Prostate gland (tissue), 2 donors: Measurements from ENCODE around the gene PDXP.

Experiments
- CTCF ChIP-seq, 4 experiments: fragments of 200-600 bp in 2 of 4; fragments of 450-650 bp in 2 of 4; sonication (generic) in 2 of 4; IDR thresholded peaks; 1 replicate in 3 of 4; 2 replicates in 1 of 4; pipeline ENCODE4 v1.5.1; 2016 to 2019; ENCODE audit warnings: antibody characterized with exemption in 4 of 4, mild to moderate bottlenecking in 2 of 4, moderate library complexity in 2 of 4
- POLR2A ChIP-seq: fragments of 450-650 bp; IDR thresholded peaks from one replicate; pipeline ENCODE4 v1.6.1; 2016; ENCODE audit warnings: antibody characterized with exemption, mild to moderate bottlenecking

DNA sequence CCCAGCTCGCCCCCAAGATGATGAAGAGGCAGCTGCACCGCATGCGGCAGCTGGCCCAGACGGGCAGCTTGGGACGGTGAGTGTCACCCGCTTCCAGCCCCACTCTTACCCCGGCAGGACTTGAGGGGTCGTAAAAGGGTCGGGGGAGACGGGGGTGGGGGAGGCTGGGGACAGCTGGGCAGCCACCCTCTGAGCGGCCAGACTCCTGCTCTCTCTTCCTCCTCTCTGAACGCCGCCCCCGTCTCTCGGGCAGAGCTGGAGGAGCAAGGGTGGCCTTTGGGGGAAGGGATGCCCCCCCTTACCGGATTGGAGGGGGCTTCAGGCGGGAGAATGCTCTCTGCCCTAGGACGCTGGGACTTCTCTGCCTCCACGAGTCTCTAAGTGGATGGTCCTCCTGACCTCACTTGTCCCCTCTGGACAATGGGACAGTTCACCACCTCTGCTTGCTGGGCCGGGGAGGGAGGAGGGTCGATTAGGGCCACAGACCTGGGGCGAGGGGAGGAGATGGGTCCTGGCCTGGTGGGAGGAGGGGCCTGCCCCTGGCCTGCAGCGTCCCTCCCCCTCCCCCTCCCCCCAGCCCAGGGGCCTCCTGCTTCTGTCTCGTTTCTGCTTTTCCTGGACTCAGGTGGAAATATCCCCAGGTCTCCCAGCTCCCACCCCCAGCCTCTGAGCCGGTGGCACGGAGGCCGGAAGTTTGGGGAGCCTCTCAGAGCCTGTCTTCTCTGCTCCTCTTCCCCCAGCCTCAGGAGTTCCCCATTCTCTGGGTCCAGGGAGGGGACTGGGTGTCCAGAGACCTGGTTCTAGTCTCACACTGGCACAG is 18.5 kb upstream of the PDXP start:
- TF ChIP-seq CTCF (IDR thresholded peaks at IDR 0.05) = no peak
- no peak for TF ChIP-seq POLR2A
